Prostate gland (tissue), 2 donors: ENCODE data around the gene GUCY1A2. TPM values are rescaled to one million over a fixed set of nuclear protein-coding genes. Genes with fewer than 3 reads are reported as not detected.

Source experiments
- DNase-seq: peaks from one replicate; pipeline ENCODE4 v3.0.0-alpha.2; 2019; ENCODE audit warnings: low spot score
- H3K27ac ChIP-seq, 2 donors: fragments of 200-600 bp; sonication (generic); 2 replicates each; pipeline ENCODE4 v1.5.1; 2017 to 2019
- H3K27me3 ChIP-seq: fragments of 200-600 bp; sonication (generic); replicated peaks from 2 replicates; pipeline ENCODE4 v1.5.1; 2019; ENCODE audit not compliant: insufficient read depth
- H3K36me3 ChIP-seq, 2 donors: fragments of 200-600 bp; sonication (generic); 1 replicate in 1 of 2; 2 replicates in 1 of 2; pipeline versions ENCODE4 v1.5.1 to v1.8.1; 2017 to 2019
- H3K4me1 ChIP-seq: fragments of 200-600 bp; sonication (generic); replicated peaks from 2 replicates; pipeline ENCODE4 v1.5.1; 2019
- H3K4me3 ChIP-seq, 2 donors: fragments of 200-600 bp; sonication (generic); 2 replicates each; pipeline ENCODE4 v1.5.1; 2017 to 2019
- H3K9me3 ChIP-seq: fragments of 200-600 bp; sonication (generic); 2 replicates; pipeline ENCODE4 v1.5.1; 2017
- CTCF ChIP-seq, 4 experiments: fragments of 200-600 bp in 2 of 4; fragments of 450-650 bp in 2 of 4; sonication (generic) in 2 of 4; IDR thresholded peaks; 1 replicate in 3 of 4; 2 replicates in 1 of 4; pipeline ENCODE4 v1.5.1; 2016 to 2019; ENCODE audit warnings: antibody characterized with exemption in 4 of 4, mild to moderate bottlenecking in 2 of 4, moderate library complexity in 2 of 4
- POLR2A ChIP-seq: fragments of 450-650 bp; IDR thresholded peaks from one replicate; pipeline ENCODE4 v1.6.1; 2016; ENCODE audit warnings: antibody characterized with exemption, mild to moderate bottlenecking
- POLR2AphosphoS5 ChIP-seq: sonication (generic); formaldehyde crosslinking; IDR thresholded peaks from one replicate; pipeline ENCODE4 v1.6.1; 2017; ENCODE audit warnings: antibody characterized with exemption
- WGBS: methylation state at CpG from one replicate; pipeline ENCODE4 v1.1.5; 2018; 5-methylcytosine and 5-hydroxymethylcytosine counted together
- intact Hi-C: fragments of 100-400 bp; cut with DNase I; formaldehyde crosslinking; loops from one replicate; pipeline ENCODE4 v1.14.2; 2022
- total RNA-seq, 2 donors: library from RNA; depleted of rRNA; stranded (reverse); fragments of >200 nt; gene quantifications; one replicate each; pipeline ENCODE4 v1.1.0, GENCODE V29; 2016

The GUCY1A2 gene
- total RNA-seq, 2 donors from 2014 or later = 1.2 to 15.3 TPM

- no peak overlapping the region for H3K4me3 ChIP-seq
- no peaks in the 10 kb centered on the region for H3K36me3 ChIP-seq
- DNase-seq = no peak
- 76% methylated on average over 5 of the region's 5 CpGs for WGBS
- intact Hi-C loops = no loop called here
- TF ChIP-seq CTCF (IDR thresholded peaks at IDR 0.05) (no peak), POLR2AphosphoS5 (no peak), POLR2A (no peak)
- H3K27ac ChIP-seq = no peak overlapping the region
- H3K9me3 ChIP-seq = no peaks in the 10 kb centered on the region
- no peaks in the 10 kb centered on the region for H3K4me1 ChIP-seq
- no peaks in the 10 kb centered on the region for H3K27me3 ChIP-seq
Measured at GRCh38 chr11:106694501-106694900, 323.8 kb downstream of the GUCY1A2 start.

- intact Hi-C loops = no loop called here
- no peaks in the 10 kb centered on the region for H3K36me3 ChIP-seq
Measured at GRCh38 chr11:106691807-106692365, 326.4 kb downstream of the GUCY1A2 start.

GRCh38 chr11:106690923-106691322, 327.4 kb downstream of the GUCY1A2 start:
- H3K4me3 ChIP-seq = no peak overlapping the region
- WGBS = 75% methylated on average over 1 of the region's 1 CpG
- no peaks in the 10 kb centered on the region for H3K36me3 ChIP-seq
- intact Hi-C loops = no loop called here
- H3K9me3 ChIP-seq = no peaks in the 10 kb centered on the region
- DNase-seq = no peak
- no peaks in the 10 kb centered on the region for H3K4me1 ChIP-seq
- no peaks in the 10 kb centered on the region for H3K27me3 ChIP-seq
- H3K27ac ChIP-seq = no peak overlapping the region
- TF ChIP-seq CTCF (IDR thresholded peaks at IDR 0.05) (no peak), POLR2A (no peak), POLR2AphosphoS5 (no peak)

More at GRCh38 chr11:106691807-106692365, 326.4 kb downstream of the GUCY1A2 start:
- no peak overlapping the region for H3K4me3 ChIP-seq
- H3K4me1 ChIP-seq = no peaks in the 10 kb centered on the region
- no peak overlapping the region for H3K27ac ChIP-seq
- no peaks in the 10 kb centered on the region for H3K9me3 ChIP-seq
- DNase-seq = no peak
- H3K27me3 ChIP-seq = no peaks in the 10 kb centered on the region
- TF ChIP-seq POLR2A (no peak), CTCF (IDR thresholded peaks at IDR 0.05) (no peak), POLR2AphosphoS5 (no peak)

GRCh38 chr11:106684944-106685343, 333.3 kb downstream of the GUCY1A2 start:
- DNase-seq = no peak
- Histone ChIP-seq H3K9me3 (no peaks in the 10 kb centered on the region), H3K4me3 (no peak overlapping the region), H3K27me3 (no peaks in the 10 kb centered on the region), H3K4me1 (no peaks in the 10 kb centered on the region), H3K27ac (no peak overlapping the region), H3K36me3 (no peaks in the 10 kb centered on the region)
- intact Hi-C loops = no loop called here
- 61% methylated on average over 3 of the region's 3 CpGs for WGBS
- TF ChIP-seq POLR2A (no peak), CTCF (IDR thresholded peaks at IDR 0.05) (no peak), POLR2AphosphoS5 (no peak)

GRCh38 chr11:106683435-106683834, 334.8 kb downstream of the GUCY1A2 start:
- whole genome bisulfite sequencing = 58% methylated on average over 3 of the region's 3 CpGs
- no peaks in the 10 kb centered on the region for H3K4me1 ChIP-seq
- H3K9me3 ChIP-seq = no peaks in the 10 kb centered on the region
- TF ChIP-seq CTCF (IDR thresholded peaks at IDR 0.05) (no peak), POLR2AphosphoS5 (no peak), POLR2A (no peak)
- DNase-seq = no peak
- no peak overlapping the region for H3K27ac ChIP-seq
- intact Hi-C loops = no loop called here
- H3K4me3 ChIP-seq = no peak overlapping the region
- no peaks in the 10 kb centered on the region for H3K27me3 ChIP-seq
- H3K36me3 ChIP-seq = no peaks in the 10 kb centered on the region
